Measurements from ENCODE around the gene ADAM19.
A peak's percentile ranks its signal among the peaks of the same experiment; 100 is the strongest.

ADAM19 gene, protein sequence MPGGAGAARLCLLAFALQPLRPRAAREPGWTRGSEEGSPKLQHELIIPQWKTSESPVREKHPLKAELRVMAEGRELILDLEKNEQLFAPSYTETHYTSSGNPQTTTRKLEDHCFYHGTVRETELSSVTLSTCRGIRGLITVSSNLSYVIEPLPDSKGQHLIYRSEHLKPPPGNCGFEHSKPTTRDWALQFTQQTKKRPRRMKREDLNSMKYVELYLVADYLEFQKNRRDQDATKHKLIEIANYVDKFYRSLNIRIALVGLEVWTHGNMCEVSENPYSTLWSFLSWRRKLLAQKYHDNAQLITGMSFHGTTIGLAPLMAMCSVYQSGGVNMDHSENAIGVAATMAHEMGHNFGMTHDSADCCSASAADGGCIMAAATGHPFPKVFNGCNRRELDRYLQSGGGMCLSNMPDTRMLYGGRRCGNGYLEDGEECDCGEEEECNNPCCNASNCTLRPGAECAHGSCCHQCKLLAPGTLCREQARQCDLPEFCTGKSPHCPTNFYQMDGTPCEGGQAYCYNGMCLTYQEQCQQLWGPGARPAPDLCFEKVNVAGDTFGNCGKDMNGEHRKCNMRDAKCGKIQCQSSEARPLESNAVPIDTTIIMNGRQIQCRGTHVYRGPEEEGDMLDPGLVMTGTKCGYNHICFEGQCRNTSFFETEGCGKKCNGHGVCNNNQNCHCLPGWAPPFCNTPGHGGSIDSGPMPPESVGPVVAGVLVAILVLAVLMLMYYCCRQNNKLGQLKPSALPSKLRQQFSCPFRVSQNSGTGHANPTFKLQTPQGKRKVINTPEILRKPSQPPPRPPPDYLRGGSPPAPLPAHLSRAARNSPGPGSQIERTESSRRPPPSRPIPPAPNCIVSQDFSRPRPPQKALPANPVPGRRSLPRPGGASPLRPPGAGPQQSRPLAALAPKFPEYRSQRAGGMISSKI

DNA sequence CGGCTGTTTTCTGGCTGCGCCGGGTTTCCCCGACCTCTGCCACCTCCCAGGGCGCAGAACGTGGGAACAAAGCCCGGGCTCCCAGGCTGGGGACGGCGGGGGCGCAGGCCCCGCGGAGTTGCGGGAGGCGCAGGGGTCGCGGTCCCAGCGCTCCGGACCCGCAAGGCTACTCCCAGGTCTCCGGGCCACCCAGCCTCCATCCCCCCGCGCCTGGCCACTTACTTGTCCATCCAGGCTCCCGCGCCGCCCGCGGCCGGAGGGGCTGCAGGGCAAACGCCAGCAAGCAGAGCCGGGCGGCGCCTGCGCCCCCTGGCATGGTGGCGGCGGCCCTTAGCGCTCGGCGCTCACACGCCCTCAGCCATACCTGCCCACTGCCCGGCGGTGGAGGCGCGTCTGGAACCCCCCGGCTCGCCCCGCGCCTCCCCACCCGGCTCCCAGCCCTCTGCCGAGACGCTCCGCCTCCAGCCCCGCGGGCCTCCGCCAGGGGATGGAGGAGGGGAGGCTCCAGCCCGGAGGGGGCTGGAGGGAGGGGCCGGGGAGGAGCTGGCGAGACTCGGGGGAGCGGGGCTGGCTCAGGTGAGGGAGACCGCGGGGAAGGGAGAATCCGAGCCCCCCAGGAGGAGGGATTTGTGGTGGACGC, at the start of gene ADAM19:
Gene ADAM19, minus strand, starts transcription at position 395 of the 640 bp plus-strand sequence. Its CDS starts 79 bp downstream, at position 316.
- in situ Hi-C loops (cut with MboI; ENCODE audit: low pct_unique_long_range_greater_than_20kb, low sequenced_read_pairs): no loop called here
- DNase-seq: no peak

DNA sequence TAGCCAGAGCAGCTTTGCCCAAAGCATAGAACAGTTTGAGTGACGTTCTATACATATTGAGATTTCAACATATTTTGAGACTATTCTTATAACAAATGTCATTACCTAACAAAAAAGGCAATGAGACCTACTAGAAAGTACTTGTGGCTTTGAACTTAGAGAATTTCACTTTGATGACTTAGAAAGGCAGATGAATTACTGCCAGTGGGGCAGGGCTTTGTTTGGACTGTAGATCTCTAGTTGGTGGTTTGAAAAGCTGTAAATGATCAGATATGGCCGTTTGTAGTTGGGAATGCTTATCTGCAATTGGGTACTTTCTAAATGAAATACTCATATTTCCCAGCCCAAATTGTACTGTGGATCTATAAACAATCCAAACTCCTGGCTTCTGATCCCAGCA, 48.6 kb upstream of the ADAM19 start:
- in situ Hi-C loops (cut with MboI; ENCODE audit: low pct_unique_long_range_greater_than_20kb, low sequenced_read_pairs): no loop called here
- DNase-seq: no peak

DNA sequence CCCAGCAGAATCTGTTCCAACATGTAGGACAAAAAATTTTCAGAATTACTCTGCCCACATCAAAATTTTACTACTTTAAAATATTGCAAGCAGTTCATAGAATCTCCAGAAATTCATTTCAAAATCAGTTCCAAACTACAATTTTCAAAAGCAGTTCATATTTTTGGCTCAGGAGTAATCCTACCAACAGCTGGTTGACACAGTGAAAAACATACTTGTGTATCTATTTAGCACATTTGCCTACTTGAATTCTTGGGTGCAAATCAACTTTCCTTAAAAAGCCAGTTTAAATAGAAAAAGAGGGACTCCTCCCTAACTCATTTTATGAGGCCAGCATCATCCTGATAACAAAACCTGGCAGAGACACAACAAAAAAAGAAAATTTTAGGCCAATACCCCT, 45.2 kb upstream of the ADAM19 start:
- DNase-seq: no peak
- in situ Hi-C loops (cut with MboI; ENCODE audit: low pct_unique_long_range_greater_than_20kb, low sequenced_read_pairs): no loop called here

DNA sequence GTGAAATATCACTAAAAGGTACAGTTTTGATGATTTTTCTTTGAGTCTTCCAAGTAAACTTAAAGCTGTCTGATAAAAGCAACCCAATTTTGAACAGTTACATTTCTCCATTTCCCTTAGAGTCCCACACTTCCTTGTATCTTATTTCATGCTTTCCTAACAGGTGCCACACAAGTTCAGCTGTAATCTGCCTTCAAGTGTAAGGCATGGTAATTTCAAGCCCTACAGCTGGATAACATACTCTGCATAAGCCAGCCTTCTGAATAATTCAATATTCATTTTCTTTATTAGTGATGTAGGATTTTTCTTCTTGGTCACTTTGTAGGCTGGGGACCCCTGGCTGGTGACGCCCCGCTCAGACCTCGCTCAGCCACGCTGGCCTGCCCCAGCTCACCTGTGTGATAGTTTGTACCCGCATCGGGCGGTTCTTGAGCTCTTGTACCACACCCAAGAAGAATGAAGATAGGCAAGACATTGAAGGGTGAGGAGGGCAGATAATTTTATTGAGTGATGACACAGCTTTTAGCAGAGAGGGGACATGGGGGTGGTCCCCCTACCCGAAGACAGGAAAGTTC, 42.7 kb upstream of the ADAM19 start:
- no peak for DNase-seq
- in situ Hi-C loops (cut with MboI; ENCODE audit: low pct_unique_long_range_greater_than_20kb, low sequenced_read_pairs): no loop called here

DNA sequence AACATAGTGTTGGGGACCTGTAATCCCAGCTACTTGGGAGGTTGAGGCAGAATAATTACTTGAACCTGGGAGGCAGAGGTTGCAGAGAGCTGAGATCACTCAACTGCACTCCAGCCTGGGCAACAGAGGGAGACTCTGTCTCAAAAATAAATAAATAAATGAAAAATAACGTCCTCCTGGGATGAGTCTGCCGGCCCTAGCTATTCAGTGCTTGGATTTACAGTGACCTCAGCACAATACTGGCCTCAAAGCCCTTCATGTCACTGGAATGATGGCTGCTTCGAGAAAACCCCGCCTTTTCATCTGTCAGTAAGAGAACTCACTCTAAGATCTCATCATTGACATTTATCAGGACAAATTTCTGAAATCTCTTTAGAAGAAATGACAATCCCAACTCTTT, 41.2 kb upstream of the ADAM19 start:
- in situ Hi-C loops (cut with MboI; ENCODE audit: low pct_unique_long_range_greater_than_20kb, low sequenced_read_pairs): no loop called here

DNA sequence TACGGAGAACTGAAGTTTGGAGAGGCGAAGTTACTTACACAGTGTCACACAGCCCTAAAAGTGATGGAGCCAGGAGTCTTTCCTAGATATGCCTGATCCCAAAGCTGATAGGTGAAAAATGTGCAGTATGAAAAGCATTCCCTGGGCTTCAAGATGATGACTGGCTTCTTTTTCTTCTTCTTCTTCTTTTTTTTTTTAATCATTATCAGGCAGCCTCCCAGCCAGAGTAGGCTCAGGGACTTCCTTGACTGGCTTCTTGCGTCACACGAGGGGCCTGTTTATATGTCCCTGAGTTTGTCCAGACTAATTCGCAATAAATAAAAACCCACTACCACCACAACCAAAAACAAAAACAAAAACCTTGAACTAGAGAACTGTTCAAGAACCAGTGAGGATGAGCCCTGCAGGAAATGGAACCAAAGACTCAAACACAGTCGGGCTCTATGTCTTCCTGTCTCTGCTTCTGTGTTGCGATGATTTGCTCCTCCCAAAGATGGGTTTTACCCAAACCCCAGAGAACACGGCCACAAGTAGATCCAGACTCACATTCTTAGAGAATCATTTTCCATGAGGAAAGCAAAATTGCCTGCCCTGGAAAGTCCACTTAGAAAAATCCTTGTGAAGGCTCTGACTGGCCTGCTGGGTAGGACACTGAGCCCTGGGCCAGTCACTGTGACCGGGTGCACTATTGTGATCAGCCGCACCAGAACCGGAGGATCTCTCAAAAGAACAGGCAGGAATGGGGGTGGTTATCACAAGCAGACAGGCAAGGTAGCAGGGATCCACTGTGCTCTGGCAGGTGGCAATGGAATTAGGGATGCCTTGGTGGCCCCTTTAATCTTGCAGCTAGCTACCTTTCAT, 38.0 kb upstream of the ADAM19 start:
- DNase-seq: no peak

More for the DNA sequence above, 41.2 kb upstream of the ADAM19 start:
- no peak for DNase-seq

DNA sequence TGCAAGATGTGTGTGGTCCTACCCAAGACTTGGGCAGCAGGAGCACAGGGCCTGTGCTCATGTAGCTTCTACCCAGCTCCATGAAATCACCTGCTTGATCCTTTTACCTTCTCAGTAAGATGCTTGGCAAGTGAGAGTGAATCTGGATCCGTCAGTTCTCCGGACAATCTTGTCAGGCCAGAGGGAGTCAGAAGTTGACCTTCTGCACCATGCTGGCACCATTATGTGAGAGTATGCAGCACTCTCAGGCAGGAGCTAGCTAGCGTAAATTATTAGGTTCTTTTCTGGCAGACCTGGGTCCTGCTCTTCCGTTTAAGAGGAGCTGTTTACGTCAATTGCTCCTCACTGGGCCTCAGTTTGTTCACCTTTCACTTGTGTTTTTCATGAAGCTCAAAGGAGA, 37.0 kb upstream of the ADAM19 start:
- in situ Hi-C loops (cut with MboI; ENCODE audit: low pct_unique_long_range_greater_than_20kb, low sequenced_read_pairs): no loop called here
- no peak for DNase-seq

More for the DNA sequence above, 38.0 kb upstream of the ADAM19 start:
- in situ Hi-C loops (cut with MboI; ENCODE audit: low pct_unique_long_range_greater_than_20kb, low sequenced_read_pairs): no loop called here

DNA sequence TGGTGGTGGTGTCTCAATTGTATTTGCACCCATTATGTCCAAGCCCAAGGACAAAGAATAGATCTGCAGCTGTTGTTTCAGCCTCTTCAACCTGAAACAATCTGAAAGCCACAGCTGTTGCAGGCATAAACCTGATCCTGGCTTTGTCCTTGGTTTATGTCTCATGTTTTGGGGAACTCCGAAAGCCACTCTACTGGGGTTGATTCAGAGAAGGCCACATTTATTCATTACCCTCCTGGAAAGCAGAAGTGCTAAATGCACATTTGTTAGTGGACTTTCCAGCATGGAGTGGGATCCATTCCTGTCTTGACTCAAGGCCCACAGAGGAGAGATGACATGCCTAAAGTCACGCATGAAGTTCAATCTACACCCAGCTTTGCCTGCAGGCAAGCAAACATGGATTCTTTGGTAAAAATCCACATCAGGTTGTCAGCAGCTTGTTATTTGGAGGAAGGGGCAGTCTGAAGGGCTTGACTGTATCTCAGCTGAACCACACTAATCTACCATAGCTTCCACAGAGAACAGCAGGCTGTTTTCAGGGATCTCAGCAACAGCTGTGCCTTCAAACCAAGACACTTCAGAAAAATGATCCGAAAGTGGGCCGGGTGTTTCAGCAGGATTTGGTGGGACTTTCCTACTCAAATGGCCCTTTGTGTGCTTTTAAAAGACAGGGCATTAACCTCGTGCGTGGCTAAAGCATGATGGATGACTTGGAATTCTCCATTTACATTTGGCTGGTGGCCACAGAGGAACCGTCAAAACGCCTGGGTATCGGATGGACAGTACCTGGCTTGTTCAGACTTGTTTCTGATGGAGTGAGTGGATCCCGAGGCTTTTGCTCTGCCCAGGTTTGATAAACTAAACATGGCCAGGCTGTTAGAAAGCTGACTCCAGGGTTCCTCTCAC, 36.2 kb upstream of the ADAM19 start:
- in situ Hi-C loops (cut with MboI; ENCODE audit: low pct_unique_long_range_greater_than_20kb, low sequenced_read_pairs): no loop called here
- DNase-seq: no peak

DNA sequence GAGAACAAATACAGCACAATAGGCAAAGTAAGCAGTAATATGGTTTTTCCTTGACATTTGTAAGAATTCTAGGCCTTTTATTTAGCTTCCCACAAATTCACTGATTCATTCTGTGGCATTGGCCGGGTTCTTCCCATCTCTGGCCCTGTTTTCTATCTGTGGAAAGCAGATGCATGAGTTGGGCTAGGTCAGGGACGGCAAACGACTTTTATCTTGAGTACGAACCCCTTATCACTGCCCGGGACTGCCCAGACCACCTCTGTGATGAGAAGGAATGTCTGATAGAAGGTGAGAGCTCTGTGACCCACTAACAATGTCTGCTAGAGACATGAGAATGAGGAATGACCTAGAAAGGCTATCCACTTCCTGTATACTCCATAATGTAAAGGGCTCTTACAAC, 35.4 kb upstream of the ADAM19 start:
- DNase-seq: no peak
- in situ Hi-C loops (cut with MboI; ENCODE audit: low pct_unique_long_range_greater_than_20kb, low sequenced_read_pairs): no loop called here

DNA sequence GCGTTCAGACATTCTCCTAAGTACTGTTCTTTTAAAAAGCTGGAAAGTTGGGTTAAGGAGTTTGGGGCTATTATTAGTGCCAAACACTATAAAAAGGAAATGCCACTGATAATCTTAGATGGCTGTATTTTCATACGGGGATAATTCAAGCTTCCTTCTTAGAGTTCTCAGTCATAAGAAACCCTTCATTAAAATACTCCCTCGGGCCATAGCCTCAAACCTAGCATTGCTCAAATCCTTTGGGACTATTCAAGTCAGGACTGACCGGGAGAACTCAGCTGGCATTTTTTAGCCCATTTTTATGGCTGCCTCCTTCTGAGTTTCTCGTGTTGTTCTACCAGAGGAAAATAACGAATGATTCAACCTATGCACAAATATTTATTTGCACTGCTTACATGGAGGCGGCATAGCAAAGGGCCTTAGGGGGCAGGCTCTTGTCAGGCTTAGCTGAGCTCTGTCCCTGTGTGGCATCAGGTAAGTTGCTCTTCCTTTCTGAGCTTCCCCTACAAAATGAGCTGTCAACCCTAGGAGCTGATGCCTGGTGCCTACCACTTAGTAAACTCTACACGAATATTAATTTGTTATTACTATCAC, 33.5 kb upstream of the ADAM19 start:
- DNase-seq: no peak
- in situ Hi-C loops (cut with MboI; ENCODE audit: low pct_unique_long_range_greater_than_20kb, low sequenced_read_pairs): no loop called here

DNA sequence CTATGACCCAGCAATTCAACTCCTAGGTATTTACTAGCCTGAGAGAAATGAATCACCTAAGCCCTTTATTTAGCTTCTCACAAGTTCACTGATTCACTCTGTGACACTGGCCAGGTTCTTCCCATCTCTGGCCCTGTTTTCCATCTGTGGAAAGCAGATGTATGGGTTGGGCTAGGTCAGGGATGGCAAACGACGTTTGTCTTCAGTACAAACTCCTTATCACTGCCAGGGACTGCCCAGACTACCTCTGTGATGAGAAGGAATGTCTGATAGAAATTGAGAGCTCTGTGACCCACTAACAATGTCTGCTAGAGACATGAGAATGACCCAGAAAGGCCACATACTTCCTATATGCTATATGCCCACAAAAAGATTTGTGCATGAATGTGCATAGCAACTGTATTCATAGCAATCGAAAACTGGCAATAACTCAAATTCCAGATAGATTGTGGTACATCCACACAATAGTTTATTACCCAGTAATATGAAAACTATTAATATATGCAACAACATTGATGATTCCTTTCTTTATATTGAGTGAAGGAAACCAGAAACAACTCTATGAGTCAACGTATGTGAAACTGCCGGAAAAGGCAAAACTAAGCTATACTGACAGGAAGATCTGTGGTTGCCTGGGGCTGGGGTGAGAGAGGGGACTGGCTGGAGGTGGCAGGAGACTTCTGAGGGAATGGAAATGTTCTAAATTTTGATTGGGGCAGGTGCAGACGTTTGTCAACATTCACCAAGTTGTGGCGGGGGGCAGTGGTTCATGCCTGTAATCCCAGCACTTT, 32.0 kb upstream of the ADAM19 start:
- in situ Hi-C loops (cut with MboI; ENCODE audit: low pct_unique_long_range_greater_than_20kb, low sequenced_read_pairs): no loop called here
- no peak for DNase-seq

DNA sequence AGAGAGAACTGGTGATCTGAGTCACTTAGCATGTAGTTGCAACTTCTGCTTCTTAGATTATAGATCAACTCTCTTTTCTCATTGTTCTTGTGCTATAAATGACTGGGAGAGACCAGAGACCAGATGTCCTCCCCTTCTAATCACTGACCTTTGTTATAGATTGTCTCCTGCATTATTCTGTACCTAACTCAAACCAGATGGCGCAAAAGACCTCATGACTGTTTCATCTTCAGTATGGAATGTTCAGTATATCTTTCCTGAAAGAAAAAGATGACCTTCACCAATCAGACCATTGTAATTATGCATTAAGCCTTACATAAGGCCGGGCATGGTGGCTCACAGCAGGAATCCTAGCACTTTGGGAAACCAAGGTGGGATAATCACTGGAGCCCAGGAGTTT, 30.5 kb upstream of the ADAM19 start:
- in situ Hi-C loops (cut with MboI; ENCODE audit: low pct_unique_long_range_greater_than_20kb, low sequenced_read_pairs): no loop called here
- no peak for DNase-seq

DNA sequence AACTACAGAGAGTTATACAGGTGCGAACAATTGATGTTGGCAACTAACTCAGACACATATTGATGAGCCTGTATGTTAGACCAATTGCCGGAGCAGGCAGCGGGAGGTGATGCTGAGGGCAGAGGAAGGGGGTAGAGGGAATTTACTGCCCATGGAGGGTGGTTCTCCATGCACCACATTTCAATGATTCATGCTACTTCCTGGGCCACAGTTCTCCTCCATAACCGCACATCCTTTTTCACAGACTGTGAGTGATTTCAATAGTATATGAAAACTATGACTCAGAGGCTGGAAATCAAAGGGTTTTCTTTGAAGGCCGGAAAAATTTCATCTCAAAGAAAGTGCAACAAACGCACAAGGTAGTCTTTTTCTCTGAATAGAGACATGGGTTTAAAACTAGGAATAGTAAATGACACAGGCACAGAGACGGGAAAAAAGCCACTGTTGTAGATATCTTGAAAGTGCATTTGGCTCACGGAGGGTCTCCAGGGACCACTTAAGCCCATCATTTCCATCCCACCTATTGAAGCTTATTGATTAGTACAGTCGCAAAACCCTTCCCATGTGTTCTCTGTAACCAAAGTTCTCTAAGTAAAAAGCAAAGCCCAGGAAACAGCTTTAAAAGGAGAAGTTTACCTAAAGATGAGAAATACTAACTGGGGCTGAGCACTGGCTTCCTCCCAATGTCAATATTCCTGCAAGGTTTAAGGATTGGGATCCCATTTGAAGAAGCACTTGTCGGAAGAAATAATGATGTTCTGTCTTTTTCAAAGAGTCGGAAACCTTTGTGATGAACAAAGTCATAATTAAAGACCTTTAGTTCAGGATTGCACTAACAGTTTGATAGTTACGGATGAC, 28.0 kb upstream of the ADAM19 start:
- in situ Hi-C loops (cut with MboI; ENCODE audit: low pct_unique_long_range_greater_than_20kb, low sequenced_read_pairs): no loop called here
- peak; percentile 11 for DNase-seq

DNA sequence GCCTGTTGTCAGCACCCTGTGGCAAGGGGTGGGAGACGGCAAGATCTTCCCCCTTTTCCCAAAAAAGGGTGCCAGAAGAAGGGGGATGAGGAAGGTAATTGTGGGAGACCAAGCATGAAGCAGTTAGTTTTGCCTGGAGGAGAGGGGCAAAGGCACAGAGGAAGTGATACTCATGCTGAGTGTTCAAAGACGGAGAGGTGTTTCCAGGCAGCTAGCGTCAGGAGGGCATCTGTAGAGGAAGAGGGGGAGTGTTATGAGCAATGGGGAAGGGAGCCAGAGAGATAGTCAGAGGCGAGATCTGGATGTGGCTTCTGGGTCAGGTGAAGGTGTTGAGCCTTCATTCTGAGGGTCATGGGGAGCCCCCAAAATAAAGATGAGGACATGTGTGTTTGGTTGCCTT, 26.9 kb upstream of the ADAM19 start:
- DNase-seq: no peak
- in situ Hi-C loops (cut with MboI; ENCODE audit: low pct_unique_long_range_greater_than_20kb, low sequenced_read_pairs): no loop called here

DNA sequence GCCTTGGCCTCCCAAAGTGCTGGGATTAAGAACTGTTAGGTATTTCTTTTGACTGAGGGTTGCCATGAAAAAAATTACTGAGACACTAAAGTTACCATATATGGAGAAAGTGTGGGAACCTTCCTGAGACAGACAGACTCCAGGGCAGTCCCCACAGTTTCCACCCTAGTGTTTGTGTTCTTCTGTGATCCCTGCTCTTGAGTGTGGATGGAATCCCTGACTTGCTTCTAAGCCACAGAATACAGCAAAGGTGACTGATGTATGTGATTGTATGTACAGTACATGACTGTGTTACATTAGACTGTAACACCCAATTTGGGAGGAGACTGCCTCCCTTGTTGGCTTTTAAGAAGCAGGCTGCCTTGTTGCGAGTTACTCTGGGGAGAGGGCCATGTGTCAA, 24.7 kb upstream of the ADAM19 start:
- DNase-seq: no peak
- in situ Hi-C loops (cut with MboI; ENCODE audit: low pct_unique_long_range_greater_than_20kb, low sequenced_read_pairs): no loop called here

DNA sequence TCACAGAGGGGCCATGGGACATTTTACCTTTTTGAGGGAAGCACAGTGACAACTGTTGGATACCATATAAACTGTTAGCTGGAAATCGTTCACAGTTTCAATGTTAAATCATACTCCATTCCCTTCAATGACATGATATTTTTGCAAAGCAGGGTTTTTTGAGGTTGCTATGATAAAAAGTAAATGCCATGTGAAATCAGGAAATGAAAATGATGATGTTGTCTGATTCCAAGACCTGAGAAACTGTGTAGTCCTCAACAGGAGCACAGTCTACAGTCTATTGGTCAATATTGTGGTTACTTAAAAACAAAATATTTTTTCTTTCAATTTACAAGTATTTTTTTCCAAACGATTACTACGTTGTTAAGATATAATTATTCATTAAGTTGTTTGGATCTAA, 24.0 kb upstream of the ADAM19 start:
- DNase-seq: no peak
- in situ Hi-C loops (cut with MboI; ENCODE audit: low pct_unique_long_range_greater_than_20kb, low sequenced_read_pairs): no loop called here

All from KBM-7 (cell line).